Activated CD8-positive, alpha-beta T cell treated with anti-CD3 and anti-CD28 coated beads for 36 hours (primary cell): Measurements from ENCODE around the gene CTTN. TPM values are rescaled to one million over a fixed set of nuclear protein-coding genes. Genes with fewer than 3 reads are reported as not detected.

Experiments used
- ATAC-seq: fragments of 200-7000 bp; cut with Tn5 transposase; one replicate; pipeline ENCODE4 v1.10.0; 2021; ENCODE audit warnings: mild to moderate bottlenecking, moderate library complexity
- CTCF ChIA-PET: fragments of 350-600 bp; sonication (Branson Sonifier 250); formaldehyde crosslinking; loops from one replicate; lab custom pipeline; 2021; ENCODE audit warnings: antibody characterized with exemption; lab: Charles Lee
- POLR2A ChIA-PET: fragments of 350-600 bp; sonication (Branson Sonifier 250); formaldehyde crosslinking; loops from one replicate; lab custom pipeline; 2021; ENCODE audit warnings: antibody characterized with exemption; lab: Charles Lee
- DNase-seq: peaks from one replicate; pipeline ENCODE4 v3.0.0-alpha.2; 2020
- H3K27ac Mint-ChIP-seq: one replicate; pipeline ENCODE4 v1.8.0; 2021; ENCODE audit warnings: mild to moderate bottlenecking, mixed read lengths
- H3K27me3 Mint-ChIP-seq: one replicate; pipeline ENCODE4 v1.8.0; 2021; ENCODE audit warnings: mixed read lengths
- H3K36me3 Mint-ChIP-seq: one replicate; pipeline ENCODE4 v1.8.0; 2021; ENCODE audit warnings: low read depth, mixed read lengths
- H3K4me1 Mint-ChIP-seq: one replicate; pipeline ENCODE4 v1.8.0; 2021; ENCODE audit warnings: low read depth, mixed read lengths
- H3K4me3 Mint-ChIP-seq: one replicate; pipeline ENCODE4 v1.8.0; 2021; ENCODE audit warnings: mild to moderate bottlenecking, moderate library complexity, mixed read lengths
- H3K9me3 Mint-ChIP-seq: one replicate; pipeline ENCODE4 v1.8.0; 2021; ENCODE audit warnings: mixed read lengths
- intact Hi-C: fragments of 100-400 bp; cut with micrococcal nuclease; formaldehyde crosslinking; loops from one replicate; pipeline ENCODE4 v1.10.0; 2022
- total RNA-seq, 2 experiments: library from RNA; stranded (reverse); gene quantifications; one replicate each; pipeline ENCODE4 v1.2.3, GENCODE V29; 2021
- TF ChIP-seq, protein P1 (sequence below): fragments of 200-600 bp; IDR thresholded peaks from one replicate; pipeline ENCODE4 v1.8.0; 2022; ENCODE audit warnings: antibody characterized with exemption, mild to moderate bottlenecking

Gene CTTN
- total RNA-seq, 2 experiments from 2014 or later, result 8.6 to 9.9 TPM

DNA sequence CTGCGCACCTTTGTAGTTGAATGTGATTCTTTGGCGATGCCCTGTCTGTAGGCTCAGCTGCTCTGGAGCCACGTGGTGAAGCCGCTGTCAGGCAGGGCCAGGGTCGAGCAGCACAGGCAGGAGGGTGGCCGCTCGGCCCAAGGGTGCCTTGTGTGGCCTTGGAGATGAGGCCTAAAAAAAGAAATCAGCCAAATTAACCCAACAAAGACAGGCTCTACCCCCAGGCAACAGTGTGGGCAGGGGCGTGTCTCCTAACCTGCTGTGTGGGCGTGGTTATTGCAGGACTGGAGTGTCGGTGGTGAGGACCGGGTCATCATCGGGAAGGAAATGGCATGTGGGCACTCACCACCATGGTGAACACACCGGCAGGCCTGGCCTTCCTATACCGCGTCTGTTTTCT is 34.3 kb downstream of the CTTN start:
- Mint-ChIP-seq H3K9me3 (no peaks in the 10 kb centered on the region), H3K4me1 (no peaks in the 10 kb centered on the region), H3K27me3 (no peaks in the 10 kb centered on the region), H3K36me3 (peaks cover 8% of the 10 kb centered on the region), H3K27ac (no peak overlapping the region), H3K4me3 (no peak overlapping the region)
- ChIA-PET POLR2A (no interaction called here), CTCF (interaction anchor here (1.2 kb wide), 1 partner anchor 16 kb away, joined by 3 read pairs; no protein-coding TSS in a partner anchor)
- intact Hi-C loops, result no loop called here
- ATAC-seq (no peak), DNase-seq (no peak)
- TF ChIP-seq, protein P1, sequence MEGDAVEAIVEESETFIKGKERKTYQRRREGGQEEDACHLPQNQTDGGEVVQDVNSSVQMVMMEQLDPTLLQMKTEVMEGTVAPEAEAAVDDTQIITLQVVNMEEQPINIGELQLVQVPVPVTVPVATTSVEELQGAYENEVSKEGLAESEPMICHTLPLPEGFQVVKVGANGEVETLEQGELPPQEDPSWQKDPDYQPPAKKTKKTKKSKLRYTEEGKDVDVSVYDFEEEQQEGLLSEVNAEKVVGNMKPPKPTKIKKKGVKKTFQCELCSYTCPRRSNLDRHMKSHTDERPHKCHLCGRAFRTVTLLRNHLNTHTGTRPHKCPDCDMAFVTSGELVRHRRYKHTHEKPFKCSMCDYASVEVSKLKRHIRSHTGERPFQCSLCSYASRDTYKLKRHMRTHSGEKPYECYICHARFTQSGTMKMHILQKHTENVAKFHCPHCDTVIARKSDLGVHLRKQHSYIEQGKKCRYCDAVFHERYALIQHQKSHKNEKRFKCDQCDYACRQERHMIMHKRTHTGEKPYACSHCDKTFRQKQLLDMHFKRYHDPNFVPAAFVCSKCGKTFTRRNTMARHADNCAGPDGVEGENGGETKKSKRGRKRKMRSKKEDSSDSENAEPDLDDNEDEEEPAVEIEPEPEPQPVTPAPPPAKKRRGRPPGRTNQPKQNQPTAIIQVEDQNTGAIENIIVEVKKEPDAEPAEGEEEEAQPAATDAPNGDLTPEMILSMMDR, result no peak

DNA sequence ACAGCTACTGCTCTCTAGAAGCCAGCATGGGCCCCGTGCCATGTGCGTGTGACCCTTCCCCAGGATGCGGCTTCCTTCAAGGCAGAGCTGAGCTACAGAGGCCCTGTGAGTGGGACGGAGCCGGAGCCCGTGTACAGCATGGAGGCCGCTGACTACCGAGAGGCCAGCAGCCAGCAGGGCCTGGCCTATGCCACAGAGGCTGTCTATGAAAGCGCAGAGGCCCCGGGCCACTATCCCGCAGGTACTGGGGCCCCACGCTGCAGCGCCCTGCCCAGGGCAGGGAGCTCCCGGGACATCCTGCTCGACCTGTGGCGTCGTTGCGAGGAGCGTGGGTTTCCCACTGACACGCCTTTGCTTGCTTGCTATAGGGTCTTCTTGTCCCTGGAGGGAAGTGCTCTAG is 34.7 kb downstream of the CTTN start:
- no peak overlapping the region for H3K4me3 Mint-ChIP-seq
- peaks cover 8% of the 10 kb centered on the region for H3K36me3 Mint-ChIP-seq
- POLR2A ChIA-PET, result no interaction called here
- TF ChIP-seq, protein P1, result no peak
- intact Hi-C loops, result no loop called here
- H3K27ac Mint-ChIP-seq, result no peak overlapping the region
- ATAC-seq (no peak), DNase-seq (no peak)
- no peaks in the 10 kb centered on the region for H3K9me3 Mint-ChIP-seq
- no peaks in the 10 kb centered on the region for H3K27me3 Mint-ChIP-seq
- no peaks in the 10 kb centered on the region for H3K4me1 Mint-ChIP-seq
- CTCF ChIA-PET, result no interaction called here

DNA sequence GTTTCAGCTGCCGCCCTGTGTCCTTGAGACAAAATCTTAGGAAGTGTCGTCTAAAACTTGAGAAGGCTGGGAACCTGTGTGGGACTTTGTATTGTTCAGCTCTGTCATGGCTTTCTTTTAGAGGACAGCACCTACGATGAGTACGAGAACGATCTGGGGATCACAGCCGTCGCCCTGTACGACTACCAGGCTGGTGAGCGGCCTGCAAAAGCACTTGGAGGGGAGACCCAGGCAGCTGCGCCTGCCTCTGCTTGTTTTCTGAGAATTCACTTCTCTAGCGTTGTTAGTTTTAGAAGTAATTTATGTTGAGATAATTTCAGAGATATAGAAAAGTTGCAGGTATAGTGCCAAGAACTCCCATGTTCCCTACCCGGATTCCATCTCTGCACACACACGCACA is 35.2 kb downstream of the CTTN start:
- CTCF ChIA-PET, result no interaction called here
- peaks cover 8% of the 10 kb centered on the region for H3K36me3 Mint-ChIP-seq
- intact Hi-C loops, result no loop called here
- H3K27me3 Mint-ChIP-seq, result no peaks in the 10 kb centered on the region
- ATAC-seq, result no peak
- no peak overlapping the region for H3K4me3 Mint-ChIP-seq
- no peak overlapping the region for H3K27ac Mint-ChIP-seq
- POLR2A ChIA-PET, result no interaction called here
- H3K4me1 Mint-ChIP-seq, result no peaks in the 10 kb centered on the region
- H3K9me3 Mint-ChIP-seq, result no peaks in the 10 kb centered on the region
- TF ChIP-seq, protein P1, result no peak
- no peak for DNase-seq

DNA sequence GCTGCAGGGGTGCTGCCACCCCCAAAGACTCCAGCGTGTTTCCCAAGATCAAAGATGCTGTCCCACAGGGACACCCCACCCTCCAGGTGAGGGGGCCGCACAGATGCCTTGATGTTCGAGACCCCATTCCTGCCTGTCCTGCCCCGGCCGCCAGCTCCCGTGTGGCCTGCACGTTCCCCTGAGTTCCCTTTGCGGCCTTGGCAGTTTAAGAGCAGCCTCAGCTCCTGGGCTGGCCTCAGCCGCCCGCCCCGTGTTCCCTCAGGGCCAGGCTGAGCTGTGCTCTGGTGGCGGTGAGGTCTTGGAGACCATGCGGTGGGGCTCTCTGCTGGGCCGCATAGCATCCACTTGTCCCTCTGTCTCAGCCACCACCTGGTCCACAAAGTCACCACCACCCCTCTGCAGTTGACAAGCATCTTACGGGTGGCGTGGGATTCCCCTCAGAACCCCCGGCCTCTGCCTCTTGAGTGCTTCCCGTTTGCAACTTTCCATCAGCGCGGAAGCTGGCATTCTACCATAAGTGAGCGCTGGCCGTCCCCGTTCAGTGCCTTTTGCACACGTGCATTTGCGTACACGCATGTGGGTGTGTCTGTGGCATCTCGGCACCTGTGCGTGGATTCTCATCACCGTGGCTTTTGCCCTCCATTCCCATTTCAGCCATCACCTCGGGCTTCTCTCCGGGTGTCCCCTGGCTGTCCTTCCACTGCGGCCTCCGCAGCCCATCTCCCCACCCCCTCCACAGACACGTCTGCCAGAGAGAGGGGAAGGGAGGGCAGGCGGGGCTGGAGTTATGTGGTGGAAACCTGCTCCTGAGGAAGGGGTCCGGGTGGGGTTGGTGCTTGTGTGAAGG is 35.9 kb downstream of the CTTN start:
- intact Hi-C loops, result no loop called here
- TF ChIP-seq, protein P1, result no peak
- POLR2A ChIA-PET, result no interaction called here
- no peaks in the 10 kb centered on the region for H3K9me3 Mint-ChIP-seq
- no peak overlapping the region for H3K27ac Mint-ChIP-seq
- no peak for ATAC-seq
- H3K36me3 Mint-ChIP-seq, result peaks cover 8% of the 10 kb centered on the region
- H3K27me3 Mint-ChIP-seq, result no peaks in the 10 kb centered on the region
- no peak for DNase-seq
- H3K4me1 Mint-ChIP-seq, result no peaks in the 10 kb centered on the region
- CTCF ChIA-PET, result no interaction called here
- H3K4me3 Mint-ChIP-seq, result no peak overlapping the region

DNA sequence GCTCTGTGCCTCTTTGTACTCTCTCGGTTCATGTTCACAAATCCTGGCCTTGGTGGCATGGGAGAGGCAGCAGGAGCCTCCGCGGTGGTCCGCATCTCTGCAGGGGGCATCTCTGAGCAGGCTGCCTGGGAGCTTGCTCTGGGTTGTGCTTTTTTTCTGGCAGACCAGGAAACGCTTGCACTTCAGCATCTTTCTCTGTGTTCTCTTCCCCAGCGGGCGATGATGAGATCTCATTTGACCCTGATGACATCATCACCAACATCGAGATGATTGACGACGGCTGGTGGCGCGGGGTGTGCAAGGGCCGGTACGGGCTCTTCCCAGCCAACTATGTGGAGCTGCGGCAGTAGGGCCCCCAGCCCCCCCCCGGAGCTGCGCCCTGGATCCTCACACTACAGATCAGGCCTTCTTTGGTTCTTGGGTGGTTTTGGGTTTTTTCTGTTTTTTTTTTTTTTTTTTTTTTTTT is 36.5 kb downstream of the CTTN start:
- Mint-ChIP-seq H3K9me3 (no peaks in the 10 kb centered on the region), H3K27ac (no peak overlapping the region), H3K4me3 (no peak overlapping the region), H3K4me1 (no peaks in the 10 kb centered on the region), H3K36me3 (peaks cover 8% of the 10 kb centered on the region), H3K27me3 (peaks cover 3% of the 10 kb centered on the region)
- POLR2A ChIA-PET, result no interaction called here
- CTCF ChIA-PET, result no interaction called here
- ATAC-seq (no peak), DNase-seq (no peak)
- TF ChIP-seq, protein P1, result no peak
- intact Hi-C loops, result no loop called here
